ENCODE data around the gene KIF13A. TPM values are rescaled to one million over a fixed set of nuclear protein-coding genes. Genes with fewer than 3 reads are reported as not detected.

The KIF13A gene
- total and polyA plus RNA-seq, 9 of the 15 experiments (the other 6 are each of a cell fraction or from before 2014, with no cell fraction given): 3.6 to 44.3 (median 29.7) TPM

DNA sequence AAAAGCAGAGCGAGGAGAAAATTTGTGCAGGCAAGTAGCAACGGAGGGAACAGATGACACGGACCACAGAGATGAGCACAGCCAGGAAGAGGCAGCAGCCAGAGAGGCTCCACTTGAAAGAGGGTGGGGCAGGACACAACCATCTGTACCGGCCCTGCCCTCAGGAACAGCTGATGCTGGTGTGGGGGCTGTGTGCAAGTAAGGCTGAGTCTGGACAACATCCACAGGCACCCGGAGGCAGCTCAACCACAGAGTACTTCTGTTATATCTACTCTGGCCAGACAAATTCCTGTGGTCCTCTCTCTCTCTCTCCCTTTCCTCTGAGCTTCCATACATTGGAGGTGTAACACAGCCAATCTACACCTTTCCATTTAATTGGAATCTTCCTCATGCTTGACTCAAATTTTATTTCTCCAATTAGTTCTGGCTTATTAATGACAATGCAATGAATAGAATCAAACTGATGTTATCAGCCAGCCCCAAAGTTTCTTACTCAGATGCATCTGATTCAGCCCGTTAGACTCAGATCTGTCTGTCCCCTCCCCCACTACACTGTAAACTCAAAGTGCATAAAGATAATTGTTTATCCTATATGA is 24.9 kb downstream of the KIF13A start (continued):
- no peak for TF ChIP-seq SMAD2 (IDR thresholded peaks at IDR 0.05; ENCODE audit: low read depth, low read length)
- TF ChIP-seq NRF1 (conservative IDR thresholded peaks at IDR 0.05 in 1 of 2, IDR thresholded peaks at IDR 0.05 in 1 of 2): peak; percentile 52 to 66
- TF ChIP-seq ZNF644 (tag; IDR thresholded peaks at IDR 0.05; ENCODE audit: low read depth): no peak; the same call in 1 of the 2 replicates
- TF ChIP-seq LARP7 (IDR thresholded peaks at IDR 0.05): 0 out of 2 replicates have a peak, but pooled peaks have one; percentile 73
- peak; percentile 89 for TF ChIP-seq GATA2 (CRISPR knock-in tag; IDR thresholded peaks at IDR 0.05)
- TF ChIP-seq ZNF668 (CRISPR knock-in tag; IDR thresholded peaks at IDR 0.05): no peak
- TF ChIP-seq CREM (IDR thresholded peaks at IDR 0.05; ENCODE audit: low read depth): peak; percentile 85
- TF ChIP-seq RB1 (IDR thresholded peaks at IDR 0.05; ENCODE audit: low read depth): peak; percentile 50; the same call in 1 of the 2 replicates
- peak; percentile 98 for TF ChIP-seq ETS1 (conservative IDR thresholded peaks at IDR 0.05; ENCODE audit: control insufficient read depth, low read depth, low read length)
- TF ChIP-seq RBBP5 (IDR thresholded peaks at IDR 0.05; ENCODE audit: borderline replicate concordance, insufficient read depth, low read length, poor library complexity, severe bottlenecking): peak; percentile 79
- TF ChIP-seq LCOR (CRISPR knock-in tag; IDR thresholded peaks at IDR 0.05): peak; percentile 99
- peak; percentile 41 for TF ChIP-seq ZNF239 (CRISPR knock-in tag; IDR thresholded peaks at IDR 0.05)
- peak; percentile 51; the same call in 1 of the 2 replicates for TF ChIP-seq ZBTB1 (CRISPR knock-in tag; IDR thresholded peaks at IDR 0.05; ENCODE audit: borderline replicate concordance, low read depth)
- TF ChIP-seq, protein P1, sequence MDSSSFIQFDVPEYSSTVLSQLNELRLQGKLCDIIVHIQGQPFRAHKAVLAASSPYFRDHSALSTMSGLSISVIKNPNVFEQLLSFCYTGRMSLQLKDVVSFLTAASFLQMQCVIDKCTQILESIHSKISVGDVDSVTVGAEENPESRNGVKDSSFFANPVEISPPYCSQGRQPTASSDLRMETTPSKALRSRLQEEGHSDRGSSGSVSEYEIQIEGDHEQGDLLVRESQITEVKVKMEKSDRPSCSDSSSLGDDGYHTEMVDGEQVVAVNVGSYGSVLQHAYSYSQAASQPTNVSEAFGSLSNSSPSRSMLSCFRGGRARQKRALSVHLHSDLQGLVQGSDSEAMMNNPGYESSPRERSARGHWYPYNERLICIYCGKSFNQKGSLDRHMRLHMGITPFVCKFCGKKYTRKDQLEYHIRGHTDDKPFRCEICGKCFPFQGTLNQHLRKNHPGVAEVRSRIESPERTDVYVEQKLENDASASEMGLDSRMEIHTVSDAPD (CRISPR knock-in tag; IDR thresholded peaks at IDR 0.05): no peak
- no peak; the same call in 1 of the 2 replicates for TF ChIP-seq GATAD2B (IDR thresholded peaks at IDR 0.05; ENCODE audit: borderline replicate concordance)
- TF ChIP-seq, protein P2, sequence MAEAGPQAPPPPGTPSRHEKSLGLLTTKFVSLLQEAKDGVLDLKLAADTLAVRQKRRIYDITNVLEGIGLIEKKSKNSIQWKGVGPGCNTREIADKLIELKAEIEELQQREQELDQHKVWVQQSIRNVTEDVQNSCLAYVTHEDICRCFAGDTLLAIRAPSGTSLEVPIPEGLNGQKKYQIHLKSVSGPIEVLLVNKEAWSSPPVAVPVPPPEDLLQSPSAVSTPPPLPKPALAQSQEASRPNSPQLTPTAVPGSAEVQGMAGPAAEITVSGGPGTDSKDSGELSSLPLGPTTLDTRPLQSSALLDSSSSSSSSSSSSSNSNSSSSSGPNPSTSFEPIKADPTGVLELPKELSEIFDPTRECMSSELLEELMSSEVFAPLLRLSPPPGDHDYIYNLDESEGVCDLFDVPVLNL (CRISPR knock-in tag; IDR thresholded peaks at IDR 0.05; ENCODE audit: low read depth): no peak
- TF ChIP-seq CAMTA2 (CRISPR knock-in tag; conservative IDR thresholded peaks at IDR 0.05): no peak
- no peak for TF ChIP-seq ZNF507 (tag; conservative IDR thresholded peaks at IDR 0.05)
- no peak; the same call in 1 of the 2 replicates for TF ChIP-seq BRD4 (IDR thresholded peaks at IDR 0.05)
- no peak for TF ChIP-seq RBM34 (IDR thresholded peaks at IDR 0.05; ENCODE audit: borderline replicate concordance, insufficient read depth, low read length)
- TF ChIP-seq MEF2D (tag; conservative IDR thresholded peaks at IDR 0.05; ENCODE audit: low read depth): peak; percentile 90
- TF ChIP-seq KAT2B (IDR thresholded peaks at IDR 0.05; ENCODE audit: low read depth, low read length): no peak
- TF ChIP-seq IRF9 (tag; IDR thresholded peaks at IDR 0.05): no peak
- peak; percentile 27 to 54 for TF ChIP-seq RAD21 (CRISPR knock-in tag; conservative IDR thresholded peaks at IDR 0.05 in 1 of 2, IDR thresholded peaks at IDR 0.05 in 1 of 2)
